IMR-90 (cell line): ENCODE data around the gene ETFA. TPM values are rescaled to one million over a fixed set of nuclear protein-coding genes. Genes with fewer than 3 reads are reported as not detected.
A peak's percentile ranks its signal among the peaks of the same experiment; 100 is the strongest.

ENCODE experiments used
- ATAC-seq: fragments of 200-7000 bp; cut with Tn5 transposase; 2 replicates; pipeline ENCODE4 v1.9.1; 2020; ENCODE audit warnings: low read depth, mild to moderate bottlenecking, moderate library complexity
- BruUV-seq: library from RNA; stranded (reverse); fragments of 400-500 nt; replicated peaks from 2 replicates; lab custom pipeline; 2021; lab: Mats Ljungman, UMichigan
- CTCF ChIA-PET: fragments of 300-600 bp; formaldehyde crosslinking; extraction: SDS; loops from one replicate; lab custom pipeline; 2021; ENCODE audit warnings: antibody characterized with exemption; lab: Yijun Ruan, JAX
- POLR2A ChIA-PET: fragments of 300-600 bp; sonication (Branson Sonifier 250); formaldehyde crosslinking; loops from one replicate; lab custom pipeline; 2022; ENCODE audit warnings: antibody characterized with exemption; ENCODE audit not compliant: unreplicated experiment; lab: Charles Lee
- DNase-seq: peaks from one replicate; pipeline ENCODE4 v3.0.0; 2013
- H2AFZ ChIP-seq: replicated peaks from 2 replicates; pipeline ENCODE3; 2013; ENCODE audit warnings: low read length, mild to moderate bottlenecking; ENCODE audit not compliant: poor library complexity
- H2AK5ac ChIP-seq: 2 replicates; pipeline ENCODE4 v1.6.1; 2013; ENCODE audit warnings: low read depth, low read length, inconsistent platforms
- H2AK9ac ChIP-seq: replicated peaks from 2 replicates; pipeline ENCODE3; 2013; ENCODE audit warnings: mild to moderate bottlenecking, low read depth, low read length, moderate library complexity; ENCODE audit not compliant: poor library complexity
- H2BK120ac ChIP-seq: 2 replicates; pipeline ENCODE4 v1.6.1; 2013; ENCODE audit warnings: low read depth, low read length, inconsistent platforms
- H2BK15ac ChIP-seq: 3 replicates; pipeline ENCODE4 v1.6.1; 2013; ENCODE audit warnings: low read depth, low read length, inconsistent platforms
- H2BK20ac ChIP-seq: 2 replicates; pipeline ENCODE4 v1.6.1; 2013; ENCODE audit warnings: low read depth, mild to moderate bottlenecking, inconsistent platforms, low read length, moderate library complexity
- H2BK5ac ChIP-seq: 2 replicates; pipeline ENCODE4 v1.6.1; 2013; ENCODE audit warnings: mild to moderate bottlenecking, low read depth, low read length, inconsistent platforms; ENCODE audit not compliant: poor library complexity, severe bottlenecking
- H3K14ac ChIP-seq: replicated peaks from 2 replicates; pipeline ENCODE4 v1.6.1; 2013; ENCODE audit warnings: low read depth, low read length, inconsistent platforms
- H3K18ac ChIP-seq: 2 replicates; pipeline ENCODE4 v1.6.1; 2013; ENCODE audit warnings: low read depth, low read length, control low read depth
- H3K23ac ChIP-seq: 2 replicates; pipeline ENCODE4 v1.6.1; 2013; ENCODE audit warnings: low read depth, low read length, inconsistent platforms
- H3K27ac ChIP-seq: 2 replicates; pipeline ENCODE4 v1.5.1; 2013; ENCODE audit warnings: mild to moderate bottlenecking, control low read depth, low read length; ENCODE audit not compliant: insufficient read depth
- H3K27me3 ChIP-seq: 2 replicates; pipeline ENCODE4 v1.6.1; 2013; ENCODE audit warnings: low read length; ENCODE audit not compliant: control insufficient read depth, insufficient read depth
- H3K36me3 ChIP-seq: 2 replicates; pipeline ENCODE4 v1.6.1; 2013; ENCODE audit warnings: low read length, mixed read lengths; ENCODE audit not compliant: control insufficient read depth, insufficient read depth
- H3K4ac ChIP-seq: 2 replicates; pipeline ENCODE4 v1.6.1; 2013; ENCODE audit warnings: low read depth, low read length, inconsistent platforms
- H3K4me1 ChIP-seq: 2 replicates; pipeline ENCODE4 v1.6.1; 2013; ENCODE audit warnings: low read length, mixed read lengths; ENCODE audit not compliant: control insufficient read depth, insufficient read depth
- H3K4me2 ChIP-seq: 2 replicates; pipeline ENCODE4 v1.6.1; 2013; ENCODE audit warnings: low read depth, mild to moderate bottlenecking, control low read depth, low read length, moderate library complexity
- H3K4me3 ChIP-seq: 2 replicates; pipeline ENCODE4 v1.5.1; 2013; ENCODE audit warnings: low read depth, mild to moderate bottlenecking, control low read depth, low read length, moderate library complexity; ENCODE audit not compliant: insufficient read depth
- H3K56ac ChIP-seq: 2 replicates; pipeline ENCODE4 v1.6.1; 2013; ENCODE audit warnings: low read length, inconsistent platforms; ENCODE audit not compliant: insufficient read depth; ENCODE audit errors: extremely low read depth
- H3K79me1 ChIP-seq, 2 experiments: 2 replicates each; pipeline ENCODE4 v1.6.1; 2013; ENCODE audit warnings: low read length in 2 of 2, inconsistent platforms in 1 of 2, low read depth in 1 of 2
- H3K9ac ChIP-seq: 2 replicates; pipeline ENCODE4 v1.6.1; 2013; ENCODE audit warnings: low read depth, low read length, control low read depth
- H3K9me1 ChIP-seq: 2 replicates; pipeline ENCODE4 v1.6.1; 2013; ENCODE audit warnings: low read length, inconsistent platforms; ENCODE audit not compliant: insufficient read depth
- H3K9me3 ChIP-seq: 2 replicates; pipeline ENCODE4 v1.6.1; 2013; ENCODE audit warnings: low read length; ENCODE audit not compliant: control insufficient read depth, insufficient read depth
- H4K20me1 ChIP-seq: 2 replicates; pipeline ENCODE4 v1.6.1; 2013; ENCODE audit warnings: low read length, inconsistent platforms; ENCODE audit not compliant: insufficient read depth
- H4K5ac ChIP-seq: 2 replicates; pipeline ENCODE4 v1.6.1; 2013; ENCODE audit warnings: mild to moderate bottlenecking, low read depth, low read length, control low read depth
- H4K8ac ChIP-seq, 2 experiments: 2 replicates each; pipeline ENCODE4 v1.6.1; 2013; ENCODE audit warnings: low read depth in 2 of 2, low read length in 2 of 2, control low read depth in 1 of 2, inconsistent platforms in 1 of 2
- H4K91ac ChIP-seq: 2 replicates; pipeline ENCODE4 v1.6.1; 2013; ENCODE audit warnings: low read depth, low read length, inconsistent platforms; ENCODE audit not compliant: insufficient read depth
- BHLHE40 ChIP-seq: fragments of 150-350 bp; IDR thresholded peaks from 2 replicates; pipeline ENCODE4 v1.6.1; 2016; ENCODE audit warnings: mild to moderate bottlenecking, low read depth, low read length
- CEBPB ChIP-seq: IDR thresholded peaks from 2 replicates; pipeline ENCODE4 v1.6.1; 2012; ENCODE audit warnings: low read depth, low read length, improper control_type of control experiment
- CHD1 ChIP-seq: IDR thresholded peaks from 2 replicates; pipeline ENCODE4 v1.6.1; 2012; ENCODE audit warnings: low read depth, low read length, improper control_type of control experiment
- FOS ChIP-seq: fragments of 150-350 bp; IDR thresholded peaks from 2 replicates; pipeline ENCODE4 v1.6.1; 2016; ENCODE audit warnings: low read depth, low read length
- MAFK ChIP-seq: IDR thresholded peaks from 2 replicates; pipeline ENCODE4 v1.6.1; 2012; ENCODE audit warnings: low read depth, low read length, improper control_type of control experiment
- MAZ ChIP-seq: IDR thresholded peaks from 2 replicates; pipeline ENCODE4 v1.6.1; 2012; ENCODE audit warnings: low read depth, mild to moderate bottlenecking, low read length, improper control_type of control experiment, moderate library complexity, borderline replicate concordance
- MXI1 ChIP-seq: IDR thresholded peaks from 2 replicates; pipeline ENCODE4 v1.6.1; 2012; ENCODE audit warnings: low read depth, mild to moderate bottlenecking, low read length, moderate library complexity, borderline replicate concordance
- NFE2L2 ChIP-seq: fragments of 150-350 bp; IDR thresholded peaks from 2 replicates; pipeline ENCODE4 v1.6.1; 2016; ENCODE audit warnings: low read depth, mild to moderate bottlenecking, low read length
- POLR2A ChIP-seq: IDR thresholded peaks from 2 replicates; pipeline ENCODE4 v1.6.1; 2012; ENCODE audit warnings: mild to moderate bottlenecking, low read depth, low read length
- RAD21 ChIP-seq: IDR thresholded peaks from 2 replicates; pipeline ENCODE4 v1.6.1; 2012; ENCODE audit warnings: low read length, improper control_type of control experiment
- RCOR1 ChIP-seq: IDR thresholded peaks from 2 replicates; pipeline ENCODE4 v1.6.1; 2012; ENCODE audit warnings: mild to moderate bottlenecking, low read length, improper control_type of control experiment; ENCODE audit not compliant: insufficient replicate concordance
- RFX5 ChIP-seq: IDR thresholded peaks from 2 replicates; pipeline ENCODE4 v1.8.0; 2012; ENCODE audit warnings: low read depth, mild to moderate bottlenecking, low read length, moderate library complexity
- SMC3 ChIP-seq: fragments of 150-350 bp; IDR thresholded peaks from 2 replicates; pipeline ENCODE4 v1.6.1; 2016; ENCODE audit warnings: low read depth, mild to moderate bottlenecking, antibody characterized with exemption, low read length, moderate library complexity
- WGBS, 2 experiments: methylation state at CpG; one replicate each; pipeline versions ENCODE4 v1.1.5 to v1.1.7; 2013; ENCODE audit warnings: missing lambda C conversion rate in 2 of 2; ENCODE audit not compliant: insufficient read length in 1 of 2; ENCODE audit errors: extremely low coverage in 2 of 2; 5-methylcytosine and 5-hydroxymethylcytosine counted together
- dilution Hi-C: fragments of 300-500 bp; cut with HindIII; formaldehyde crosslinking; loops from one replicate; pipeline ENCODE4 v1.14.3; 2018; ENCODE audit warnings: low sequenced_read_pairs; ENCODE audit not compliant: unreplicated experiment
- in situ Hi-C: fragments of 300-500 bp; cut with MboI; formaldehyde crosslinking; loops from 3 replicates; pipeline ENCODE4 v1.14.3; 2019; ENCODE audit warnings: low sequenced_read_pairs, inconsistent platforms, mixed read lengths
- intact Hi-C: fragments of 100-400 bp; cut with micrococcal nuclease; formaldehyde crosslinking; loops from 2 replicates; pipeline ENCODE4 v1.10.0; 2022
- polyA plus RNA-seq, 3 experiments: library from polyadenylated mRNA; depleted of rRNA; stranded (reverse); fragments of >200 nt; gene quantifications; 2 replicates each; pipeline ENCODE4 v1.2.3, GENCODE V29; 2012; ENCODE audit warnings: low replicate concordance in 1 of 3
- total RNA-seq: library from RNA; depleted of rRNA; stranded (reverse); fragments of >200 nt; gene quantifications from 2 replicates; pipeline ENCODE4 v1.2.3, GENCODE V29; 2012
- TF ChIP-seq, protein P1 (sequence below): fragments of 150-350 bp; IDR thresholded peaks from 2 replicates; pipeline ENCODE4 v1.6.1; 2016; ENCODE audit warnings: low read depth, mild to moderate bottlenecking, low read length, moderate library complexity, borderline replicate concordance
- TF ChIP-seq, protein P2 (sequence below): conservative IDR thresholded peaks from 2 replicates; pipeline ENCODE4 v1.5.1; 2012; ENCODE audit warnings: mild to moderate bottlenecking, low read depth, low read length, improper control_type of control experiment
- TF ChIP-seq, protein P3 (sequence below): fragments of 150-350 bp; IDR thresholded peaks from 2 replicates; pipeline ENCODE4 v1.6.1; 2017; ENCODE audit warnings: mild to moderate bottlenecking, antibody characterized with exemption, low read length, low read depth

ETFA gene
- total and polyA plus RNA-seq, 2 of the 4 experiments (the other 2 are of a cell fraction), result 115 to 172 TPM

DNA sequence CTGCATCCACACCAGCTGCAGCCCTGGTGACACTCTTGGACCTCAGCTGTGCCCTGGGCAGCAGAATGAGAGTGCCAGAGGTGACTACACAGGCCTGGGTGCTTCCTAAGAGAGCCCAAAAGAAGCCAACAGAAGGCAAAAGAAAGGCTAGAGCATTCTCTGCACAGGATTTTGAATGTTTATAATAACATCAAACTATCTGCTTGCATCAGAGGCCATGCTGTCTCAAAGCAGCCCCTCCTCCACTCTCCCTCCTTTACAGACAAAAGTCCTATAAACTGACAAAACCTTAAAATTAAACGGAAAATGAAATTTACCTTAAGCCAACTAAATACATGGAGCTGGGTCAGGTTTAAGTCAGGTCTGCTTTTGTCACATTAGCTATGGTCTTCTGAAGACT lies 95.6 kb downstream of the ETFA start:
- Histone ChIP-seq H4K8ac (no peak overlapping the region; a peak in 1 of 4 replicates), H3K4me2 (peak overlapping the region; percentile 46; the same call in 1 of the 2 replicates), H3K9me1 (peaks cover 20% of the 10 kb centered on the region), H3K27me3 (no peaks in the 10 kb centered on the region), H2AK9ac (no peak overlapping the region), H2BK5ac (no peak overlapping the region), H3K4me1 (peaks cover 17% of the 10 kb centered on the region), H2AK5ac (no peak overlapping the region), H3K56ac (no peak overlapping the region), H3K9ac (no peak overlapping the region), H3K79me1 (peaks cover 0 to 34% of the 10 kb centered on the region in 2 experiments; a peak in 2 of 4 replicates), H3K14ac (peak overlapping the region; percentile 62), H2BK120ac (no peak overlapping the region), H4K91ac (0 out of 2 replicates have a peak overlapping the region, but pooled peaks have one; percentile 22), H4K5ac (no peak overlapping the region; the same call in 1 of the 2 replicates), H2BK15ac (no peak overlapping the region), H3K4me3 (no peak overlapping the region), H3K4ac (peak overlapping the region; percentile 75), H2BK20ac (no peak overlapping the region), H2AFZ (no peak overlapping the region), H3K36me3 (peaks cover 23% of the 10 kb centered on the region), H3K18ac (peak overlapping the region; percentile 85), H3K23ac (no peak overlapping the region), H4K20me1 (peaks cover 13% of the 10 kb centered on the region), H3K9me3 (no peaks in the 10 kb centered on the region; the same call in 1 of the 2 replicates), H3K27ac (peak overlapping the region; percentile 86)
- dilution Hi-C loops, result no loop called here
- BruUV-seq, result no TSS peak
- intact Hi-C loops, result no loop called here
- no CpG with 5 or more reads among the region's 1 CpG for WGBS, 2 experiments
- POLR2A ChIA-PET, result no interaction called here
- TF ChIP-seq, protein P1, sequence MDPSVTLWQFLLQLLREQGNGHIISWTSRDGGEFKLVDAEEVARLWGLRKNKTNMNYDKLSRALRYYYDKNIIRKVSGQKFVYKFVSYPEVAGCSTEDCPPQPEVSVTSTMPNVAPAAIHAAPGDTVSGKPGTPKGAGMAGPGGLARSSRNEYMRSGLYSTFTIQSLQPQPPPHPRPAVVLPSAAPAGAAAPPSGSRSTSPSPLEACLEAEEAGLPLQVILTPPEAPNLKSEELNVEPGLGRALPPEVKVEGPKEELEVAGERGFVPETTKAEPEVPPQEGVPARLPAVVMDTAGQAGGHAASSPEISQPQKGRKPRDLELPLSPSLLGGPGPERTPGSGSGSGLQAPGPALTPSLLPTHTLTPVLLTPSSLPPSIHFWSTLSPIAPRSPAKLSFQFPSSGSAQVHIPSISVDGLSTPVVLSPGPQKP, result no peak
- TF ChIP-seq NFE2L2 (no peak), CEBPB (no peak), SMC3 (no peak), RAD21 (no peak), BHLHE40 (no peak), MAZ (no peak), CHD1 (no peak), RFX5 (no peak), MXI1 (no peak), RCOR1 (no peak), POLR2A (no peak), MAFK (no peak), FOS (no peak)
- TF ChIP-seq, protein P2, sequence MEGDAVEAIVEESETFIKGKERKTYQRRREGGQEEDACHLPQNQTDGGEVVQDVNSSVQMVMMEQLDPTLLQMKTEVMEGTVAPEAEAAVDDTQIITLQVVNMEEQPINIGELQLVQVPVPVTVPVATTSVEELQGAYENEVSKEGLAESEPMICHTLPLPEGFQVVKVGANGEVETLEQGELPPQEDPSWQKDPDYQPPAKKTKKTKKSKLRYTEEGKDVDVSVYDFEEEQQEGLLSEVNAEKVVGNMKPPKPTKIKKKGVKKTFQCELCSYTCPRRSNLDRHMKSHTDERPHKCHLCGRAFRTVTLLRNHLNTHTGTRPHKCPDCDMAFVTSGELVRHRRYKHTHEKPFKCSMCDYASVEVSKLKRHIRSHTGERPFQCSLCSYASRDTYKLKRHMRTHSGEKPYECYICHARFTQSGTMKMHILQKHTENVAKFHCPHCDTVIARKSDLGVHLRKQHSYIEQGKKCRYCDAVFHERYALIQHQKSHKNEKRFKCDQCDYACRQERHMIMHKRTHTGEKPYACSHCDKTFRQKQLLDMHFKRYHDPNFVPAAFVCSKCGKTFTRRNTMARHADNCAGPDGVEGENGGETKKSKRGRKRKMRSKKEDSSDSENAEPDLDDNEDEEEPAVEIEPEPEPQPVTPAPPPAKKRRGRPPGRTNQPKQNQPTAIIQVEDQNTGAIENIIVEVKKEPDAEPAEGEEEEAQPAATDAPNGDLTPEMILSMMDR, result no peak
- TF ChIP-seq, protein P3, sequence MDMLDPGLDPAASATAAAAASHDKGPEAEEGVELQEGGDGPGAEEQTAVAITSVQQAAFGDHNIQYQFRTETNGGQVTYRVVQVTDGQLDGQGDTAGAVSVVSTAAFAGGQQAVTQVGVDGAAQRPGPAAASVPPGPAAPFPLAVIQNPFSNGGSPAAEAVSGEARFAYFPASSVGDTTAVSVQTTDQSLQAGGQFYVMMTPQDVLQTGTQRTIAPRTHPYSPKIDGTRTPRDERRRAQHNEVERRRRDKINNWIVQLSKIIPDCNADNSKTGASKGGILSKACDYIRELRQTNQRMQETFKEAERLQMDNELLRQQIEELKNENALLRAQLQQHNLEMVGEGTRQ, result no peak
- DNase-seq, result peak; percentile 26
- CTCF ChIA-PET, result interaction anchor here (0.6 kb wide), 1 partner anchor 9 kb away, joined by 9 read pairs; no protein-coding TSS in a partner anchor
- in situ Hi-C loops, result no loop called here
- ATAC-seq, result peak; percentile 84
